GM19395 (cell line): ENCODE data around the gene CD101.
"Not testable (repeated sequence)": the region's sequence is repeated elsewhere in the genome, so short reads cannot be mapped to it uniquely, and the experiment has no call there.

ENCODE experiments used
- ATAC-seq: cut with Tn5 transposase; IDR thresholded peaks from one replicate; pipeline ENCODE4 v1.9.1; 2021; ENCODE audit warnings: mild to moderate bottlenecking, moderate library complexity; ENCODE audit not compliant: unreplicated experiment

CD101 gene

DNA sequence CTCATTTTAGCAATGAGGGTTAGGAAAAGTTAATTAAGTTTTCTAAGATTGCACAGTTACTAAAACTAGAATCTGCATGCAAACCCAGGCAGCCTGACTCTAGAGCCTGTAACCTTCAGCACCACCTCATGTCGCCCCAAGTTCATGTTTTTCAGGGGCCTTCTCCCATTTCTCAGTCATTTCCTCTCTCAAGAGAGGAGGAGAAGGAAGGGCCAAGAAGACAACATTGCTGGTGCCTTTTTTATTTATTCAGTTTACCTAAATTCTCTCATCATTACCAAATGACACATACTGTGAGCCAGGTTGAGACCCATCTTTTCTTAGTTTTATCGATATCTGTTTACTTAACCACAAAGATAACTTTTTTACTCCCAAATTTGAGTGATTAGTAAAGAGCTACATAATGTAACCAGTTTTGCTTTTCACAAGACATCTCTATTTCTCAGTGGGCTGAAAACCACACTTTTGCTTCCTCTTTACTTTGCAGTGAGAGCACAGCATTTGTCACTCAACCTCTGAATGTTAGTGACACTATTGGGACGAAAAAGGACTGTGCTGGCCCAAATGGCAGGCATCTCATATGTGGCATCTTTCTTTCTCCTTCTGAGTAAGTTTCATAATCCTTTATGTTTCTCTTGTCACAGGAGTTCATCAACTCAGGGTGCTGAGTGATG, at the start of gene CD101:
TSS of gene CD101 (plus strand) at position 507 of the 674 bp plus-strand sequence. CDS start at position 565, 58 bp downstream.
- ATAC-seq: peak; percentile 96

DNA sequence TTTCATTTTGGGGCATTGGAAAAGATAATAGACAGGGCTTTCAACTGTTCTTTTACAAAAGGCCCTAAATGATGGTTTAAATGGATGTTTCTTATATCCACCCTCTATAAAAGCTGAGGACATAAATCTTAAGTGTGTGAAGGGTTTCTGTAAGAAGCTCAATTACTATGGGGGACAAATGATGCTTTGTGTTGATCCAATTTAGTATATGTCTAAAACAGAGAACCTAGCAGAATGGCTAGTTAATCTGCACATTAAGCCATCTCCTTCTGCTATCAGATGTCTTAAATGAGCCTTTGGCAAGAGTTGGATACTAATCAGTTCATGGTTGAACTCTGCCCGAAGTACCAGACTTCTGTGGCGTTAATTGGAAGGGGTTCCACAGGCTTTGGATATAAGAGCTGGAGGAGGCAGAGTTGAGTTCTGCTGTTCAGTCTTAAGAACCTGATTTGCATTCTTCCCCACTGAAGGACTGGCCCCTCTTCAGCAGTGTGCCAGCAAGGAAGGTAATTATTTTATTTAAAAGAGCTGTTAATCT, 48.8 kb upstream of the CD101 start:
- no peak for ATAC-seq

GRCh38 chr1:116954440-116954839, 47.1 kb upstream of the CD101 start:
- ATAC-seq: no peak

DNA sequence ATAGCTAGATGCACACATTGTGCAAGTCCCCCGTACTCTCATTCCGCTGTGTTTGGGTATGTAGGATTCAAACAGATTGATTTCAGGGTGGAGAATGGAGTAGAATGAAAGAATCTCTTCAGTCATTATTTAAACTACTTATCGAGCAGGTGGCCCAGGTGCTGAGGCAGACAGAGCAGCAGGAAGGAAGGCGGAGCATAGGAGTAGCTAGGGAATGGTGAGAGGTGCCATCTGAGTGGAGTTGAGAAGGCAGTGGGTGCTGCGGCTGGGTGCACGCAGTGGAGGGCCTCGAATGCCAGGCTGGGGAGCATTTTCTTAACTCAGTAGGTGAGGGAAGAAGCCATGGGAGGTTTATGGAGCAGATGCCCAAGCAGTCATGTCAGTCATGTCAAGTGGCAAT, 45.2 kb upstream of the CD101 start:
- ATAC-seq: no peak

DNA sequence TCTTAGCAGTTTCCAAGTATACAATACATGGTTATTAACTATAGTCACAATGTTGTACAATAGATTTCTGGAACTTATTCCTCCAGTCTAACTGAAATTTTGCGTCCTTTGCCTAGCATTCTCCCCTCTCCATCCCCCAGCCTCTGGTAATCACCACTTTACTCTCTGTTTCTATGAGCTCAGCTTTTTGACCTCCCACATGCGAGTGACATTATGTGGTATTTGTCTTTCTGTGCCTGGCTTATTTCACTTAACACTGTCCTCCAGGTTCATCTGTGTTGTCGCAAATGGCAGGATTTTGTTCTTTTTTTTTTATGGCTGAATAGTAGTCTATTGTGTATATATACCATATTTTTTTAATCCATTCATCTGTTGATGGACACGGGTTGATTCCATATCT, 43.9 kb upstream of the CD101 start:
- no peak for ATAC-seq

DNA sequence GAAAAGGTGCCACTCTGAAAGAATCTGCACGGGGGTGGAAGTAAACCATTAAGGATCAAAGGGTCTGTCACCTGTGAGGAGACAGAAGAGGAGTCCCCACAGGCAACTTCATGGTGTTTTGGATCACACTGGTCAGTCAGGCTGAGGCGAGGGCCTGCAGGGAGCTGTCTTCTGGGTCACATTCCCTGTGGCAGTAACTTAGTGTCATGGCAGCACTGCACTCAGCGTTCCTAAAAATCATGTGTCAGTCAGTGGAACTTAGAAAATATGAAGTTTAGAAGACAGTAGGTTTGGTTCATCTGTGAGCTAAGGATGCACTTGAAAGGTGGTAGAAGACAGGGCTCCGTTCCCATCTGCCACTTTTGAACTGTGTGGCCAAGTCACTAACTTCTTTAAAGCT, 43.5 kb upstream of the CD101 start:
- no peak for ATAC-seq

- no peak for ATAC-seq
Observed at GRCh38 chr1:116958977-116959376, 42.6 kb upstream of the CD101 start.

DNA sequence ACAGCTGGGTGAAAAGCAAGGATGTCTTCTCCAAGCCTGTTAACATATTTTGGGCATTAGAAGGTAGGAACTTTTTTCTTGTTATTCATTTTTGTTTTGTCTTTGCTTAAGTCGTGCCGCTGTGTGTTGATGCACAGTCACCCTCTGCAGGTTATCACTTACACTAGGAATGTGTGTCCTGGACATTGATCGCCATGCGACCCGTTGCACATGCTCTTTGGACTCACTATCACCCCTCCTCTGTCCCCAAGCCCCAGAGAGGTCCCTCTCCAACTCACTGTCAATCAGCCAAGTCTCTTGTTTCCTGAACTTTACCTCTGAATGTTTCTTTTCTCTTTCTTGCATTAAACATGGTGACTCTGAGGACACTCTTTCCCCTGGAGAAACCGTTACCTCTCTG, 40.0 kb upstream of the CD101 start:
- no peak for ATAC-seq

DNA sequence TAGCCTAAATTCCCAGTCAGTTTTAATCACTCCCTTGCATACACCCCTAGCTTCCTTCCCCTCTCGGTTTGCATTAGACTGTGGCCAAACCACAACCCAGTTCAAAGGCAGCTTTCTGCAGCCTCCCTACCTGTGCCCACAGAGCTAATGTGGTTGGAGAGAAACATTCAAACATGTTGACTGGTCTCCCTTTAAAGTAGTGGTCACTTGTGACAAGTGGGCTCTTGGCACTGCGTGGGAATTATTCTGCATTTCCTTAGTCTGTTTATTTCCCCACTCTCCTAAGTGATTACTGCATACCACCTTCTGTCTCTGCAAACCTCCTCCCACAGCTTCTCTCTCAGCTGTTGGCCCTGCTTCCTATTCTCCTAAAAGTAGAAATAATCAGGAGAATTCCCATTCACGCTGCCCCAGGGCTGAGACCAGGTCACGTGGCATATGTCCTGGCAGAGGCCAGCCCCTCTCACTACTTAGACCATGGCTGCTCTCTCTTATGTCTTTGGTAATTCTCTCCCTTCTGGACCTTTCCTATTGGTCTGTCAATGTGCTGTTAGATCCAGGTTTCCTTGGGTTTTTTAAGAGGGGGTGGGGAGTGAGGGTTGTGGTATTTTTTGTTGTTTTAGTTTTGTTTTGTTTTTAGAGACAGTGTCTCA, 38.4 kb upstream of the CD101 start:
- ATAC-seq: no peak

DNA sequence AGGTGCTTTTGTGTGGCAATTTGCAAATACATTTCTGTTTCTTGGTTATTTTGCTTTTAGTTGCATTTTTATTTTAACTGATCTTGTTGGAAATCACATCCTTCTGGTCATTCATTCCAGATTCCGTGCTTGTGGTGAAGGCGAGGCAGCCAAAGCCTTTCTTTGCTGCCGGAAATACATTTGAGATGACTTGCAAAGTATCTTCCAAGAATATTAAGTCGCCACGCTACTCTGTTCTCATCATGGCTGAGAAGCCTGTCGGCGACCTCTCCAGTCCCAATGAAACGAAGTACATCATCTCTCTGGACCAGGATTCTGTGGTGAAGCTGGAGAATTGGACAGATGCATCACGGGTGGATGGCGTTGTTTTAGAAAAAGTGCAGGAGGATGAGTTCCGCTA, 34.8 kb upstream of the CD101 start:
- no peak for ATAC-seq

DNA sequence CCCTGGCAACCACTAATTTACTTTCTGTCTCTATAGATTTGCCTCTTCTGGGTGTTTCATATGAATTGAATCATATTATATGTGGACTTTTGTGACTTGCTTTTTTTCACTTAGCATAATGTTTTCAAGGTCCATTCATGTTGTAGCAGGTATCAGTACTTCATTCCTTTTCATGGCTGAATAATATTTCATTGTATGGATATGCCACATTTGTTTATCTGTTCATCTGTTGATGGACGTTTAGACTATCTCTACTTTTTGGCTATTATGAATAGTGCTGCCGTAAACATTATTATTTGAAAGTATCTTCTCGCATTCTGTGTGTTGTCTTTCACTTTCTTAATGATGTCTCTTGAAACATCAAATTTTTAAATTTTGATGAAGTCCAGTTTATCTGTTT, 32.8 kb upstream of the CD101 start:
- no peak for ATAC-seq

DNA sequence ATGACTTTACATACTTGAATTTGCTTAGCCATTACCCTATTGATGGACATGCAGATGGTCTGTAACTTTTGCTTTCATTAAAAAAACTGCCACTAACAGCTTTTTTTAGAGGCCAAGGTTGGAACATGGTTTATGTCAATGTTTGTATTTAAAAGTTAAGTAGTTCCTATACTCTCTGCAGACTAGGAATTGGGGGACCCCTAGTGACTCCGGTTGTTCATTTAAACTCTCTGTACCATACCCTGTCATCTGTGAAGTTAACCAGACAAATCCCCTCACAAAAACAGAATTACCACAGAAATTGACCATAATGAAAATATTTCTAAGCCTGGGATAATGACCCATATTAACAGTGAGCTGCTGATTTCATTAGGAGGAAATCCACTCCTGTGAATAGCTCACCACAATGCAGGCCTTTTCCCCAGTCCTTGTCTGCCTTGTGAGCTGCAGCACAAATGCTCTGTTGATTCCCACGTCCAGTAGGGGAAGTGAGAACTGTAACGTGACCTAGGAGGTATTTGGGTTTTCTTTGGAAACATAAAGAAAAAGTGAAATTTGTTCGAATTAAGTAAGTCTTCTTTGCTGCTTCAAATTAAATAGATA, 30.2 kb upstream of the CD101 start:
- ATAC-seq: no peak

DNA sequence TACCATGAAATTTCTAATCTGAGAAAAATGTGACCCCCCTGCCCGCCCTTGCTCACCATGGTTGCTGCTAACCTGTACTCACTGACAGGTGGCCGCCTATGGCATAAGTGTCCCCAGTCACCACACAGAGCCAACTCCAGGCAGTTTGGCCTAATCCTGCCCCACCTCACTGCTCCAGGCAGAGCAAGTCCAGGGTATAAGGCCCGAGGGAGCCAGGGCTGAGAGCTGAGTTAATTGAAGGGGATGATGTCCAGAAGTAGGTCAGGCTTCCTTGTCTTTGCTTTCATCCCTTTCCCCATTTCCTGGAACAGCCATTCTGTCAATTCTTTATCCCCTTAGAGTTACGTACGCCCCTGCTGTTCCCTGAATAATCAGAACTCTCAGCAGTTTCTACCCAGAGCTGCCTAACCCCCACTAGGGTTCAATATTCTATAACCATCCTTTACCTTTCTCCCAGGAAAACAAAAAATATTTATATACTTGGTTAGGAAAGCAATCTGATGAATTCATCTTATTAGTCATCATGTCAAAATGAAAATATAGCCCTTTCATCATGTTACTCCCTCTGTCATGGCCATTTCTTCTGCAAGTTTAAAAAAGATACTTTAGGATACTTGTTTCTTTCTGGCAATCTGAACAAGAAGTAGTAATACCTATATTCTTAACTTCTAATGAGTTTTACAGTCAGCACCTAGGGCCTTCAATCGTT, 29.4 kb upstream of the CD101 start:
- no peak for ATAC-seq

- no peak for ATAC-seq
Observed at GRCh38 chr1:116972674-116973030, 28.9 kb upstream of the CD101 start.

DNA sequence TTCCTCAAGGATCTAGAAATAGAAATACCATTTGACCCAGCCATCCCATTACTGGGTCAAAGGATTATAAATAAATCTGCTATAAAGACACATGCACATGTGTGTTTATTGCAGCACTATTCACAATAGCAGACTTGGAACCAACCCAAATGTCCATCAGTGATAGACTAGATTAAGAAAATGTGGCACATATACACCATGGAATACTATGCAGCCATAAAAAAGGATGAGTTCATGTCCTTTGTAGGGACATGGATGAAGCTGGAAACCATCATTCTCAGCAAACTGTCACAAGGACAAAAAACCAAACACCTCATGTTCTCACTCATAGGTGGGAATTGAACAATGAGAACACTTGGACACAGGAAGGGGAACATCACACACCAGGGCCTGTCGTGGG, 21.3 kb upstream of the CD101 start:
- ATAC-seq: not testable (repeated sequence)

- no peak for ATAC-seq
Observed at GRCh38 chr1:116981521-116982037, 20.0 kb upstream of the CD101 start.

DNA sequence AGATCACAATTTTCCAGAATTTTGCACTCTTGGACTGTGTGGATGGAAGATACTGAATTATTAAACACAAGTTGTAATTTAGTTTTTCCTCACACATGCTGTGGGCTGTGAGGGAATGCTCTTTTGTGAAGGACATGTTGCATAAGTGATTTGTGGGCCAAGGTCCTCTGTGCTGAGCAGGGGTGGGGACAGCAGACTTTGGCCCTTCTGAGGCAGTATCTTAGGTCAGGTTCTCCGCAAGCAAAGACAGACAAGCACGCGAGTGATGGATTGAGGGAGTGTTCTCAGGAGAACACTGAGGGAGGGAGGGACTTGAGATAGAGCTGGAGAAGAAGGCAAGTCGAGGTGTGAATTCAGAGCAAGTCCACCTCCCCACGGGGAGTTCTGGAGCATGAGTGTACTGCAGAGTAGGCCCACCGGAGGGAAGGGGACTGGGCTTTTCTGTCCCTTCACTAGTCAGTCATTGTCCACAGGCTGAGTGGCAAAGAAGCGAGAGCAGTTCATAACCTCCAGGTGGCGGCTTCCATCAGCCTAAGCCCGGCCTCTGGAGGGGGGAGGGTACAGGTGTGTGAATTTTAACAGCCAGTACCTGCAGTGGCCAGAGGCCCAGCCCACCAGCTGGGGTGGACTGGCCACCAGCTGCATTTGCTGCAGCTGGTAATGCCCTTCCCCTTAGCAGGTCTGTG, 19.1 kb upstream of the CD101 start:
- ATAC-seq: no peak

DNA sequence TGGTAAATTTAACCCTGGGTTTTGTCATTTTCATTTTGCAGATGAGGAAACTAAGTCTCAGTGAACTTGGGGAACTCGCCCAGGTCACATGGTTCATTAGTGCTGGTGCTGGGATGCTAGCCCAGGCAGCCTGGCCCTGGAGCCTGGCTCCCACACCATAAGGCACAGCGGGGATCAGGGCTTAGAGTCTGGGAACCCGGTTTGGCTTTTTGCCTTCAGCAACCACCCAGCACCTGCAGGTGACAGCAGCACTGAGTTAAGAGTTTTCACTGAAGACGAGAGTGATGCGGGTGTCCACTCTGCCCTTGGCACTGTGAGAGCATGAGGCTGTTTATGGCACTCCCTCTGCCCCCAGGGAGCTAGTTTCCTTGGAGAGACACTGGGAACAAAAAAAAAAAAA, 18.4 kb upstream of the CD101 start:
- ATAC-seq: no peak

DNA sequence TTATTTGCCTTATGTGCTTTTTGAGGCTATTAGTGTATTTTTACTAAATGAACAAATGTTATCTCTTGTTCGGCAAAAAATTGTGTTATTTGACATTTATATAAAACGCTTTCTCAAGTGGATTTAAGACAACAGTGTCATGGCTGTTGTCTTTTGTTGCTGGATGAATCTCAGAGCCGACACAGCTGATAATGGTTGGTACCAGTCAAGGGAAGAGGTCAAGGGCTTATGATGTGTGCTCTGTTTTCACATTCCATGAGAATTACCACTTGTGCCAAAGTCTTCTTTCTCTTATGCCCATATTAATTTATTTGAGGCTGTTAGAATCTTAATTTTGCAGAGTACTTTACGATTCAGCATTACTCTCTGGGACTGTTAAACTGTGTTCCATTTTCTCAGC, 17.9 kb upstream of the CD101 start:
- no peak for ATAC-seq

- ATAC-seq: no peak
Observed at GRCh38 chr1:116984406-116985160, 17.0 kb upstream of the CD101 start.
